SJCRH30 (cell line): ENCODE results near the gene EDIL3. TPM values are rescaled to one million over a fixed set of nuclear protein-coding genes. Genes with fewer than 3 reads are reported as not detected.

ENCODE experiments used
- DNase-seq, 2 experiments: peaks; one replicate each; pipeline ENCODE4 v3.0.0-alpha.2; 2015 to 2020
- H3K27ac ChIP-seq: fragments of 250-450 bp; sonication (Bioruptor Pico); 2 replicates; pipeline ENCODE4 v1.5.1; 2020; ENCODE audit warnings: mild to moderate bottlenecking, moderate library complexity
- H3K27me3 ChIP-seq: fragments of 250-450 bp; sonication (Bioruptor Pico); 2 replicates; pipeline ENCODE4 v1.5.1; 2020; ENCODE audit warnings: mild to moderate bottlenecking, moderate library complexity
- H3K36me3 ChIP-seq: fragments of 250-450 bp; sonication (Bioruptor Pico); 2 replicates; pipeline ENCODE4 v1.5.1; 2020; ENCODE audit warnings: mild to moderate bottlenecking, moderate library complexity
- H3K4me1 ChIP-seq: fragments of 250-450 bp; sonication (Bioruptor Pico); 2 replicates; pipeline ENCODE4 v1.5.1; 2020; ENCODE audit warnings: mild to moderate bottlenecking, moderate library complexity
- H3K4me3 ChIP-seq: fragments of 250-450 bp; sonication (Bioruptor Pico); 2 replicates; pipeline ENCODE4 v1.5.1; 2020; ENCODE audit warnings: mild to moderate bottlenecking, moderate library complexity
- H3K9me3 ChIP-seq: fragments of 250-450 bp; sonication (Bioruptor Pico); replicated peaks from 2 replicates; pipeline ENCODE4 v1.5.1; 2020; ENCODE audit warnings: mild to moderate bottlenecking, moderate library complexity
- total RNA-seq: library from RNA; depleted of rRNA; stranded (reverse); fragments of >200 nt; shearing (Covaris generic); gene quantifications from 2 replicates; pipeline ENCODE4 v1.2.3, GENCODE V29; 2014

EDIL3 gene
- total RNA-seq, 1 experiment from 2014 or later: 29.0 TPM

GRCh38 chr5:84383816-84384603 is 670 bp downstream of the EDIL3 start:
- no peaks in the 10 kb centered on the region for H3K9me3 ChIP-seq
- H3K36me3 ChIP-seq: no peaks in the 10 kb centered on the region
- DNase-seq: peak; percentile 53 to 62
- peak overlapping the region; percentile 81 for H3K4me3 ChIP-seq
- H3K4me1 ChIP-seq: peaks cover 3% of the 10 kb centered on the region
- H3K27me3 ChIP-seq: no peaks in the 10 kb centered on the region
- H3K27ac ChIP-seq: peak overlapping the region; percentile 87

- Histone ChIP-seq H3K27ac (peak overlapping the region; percentile 87), H3K4me3 (peak overlapping the region; percentile 81), H3K27me3 (no peaks in the 10 kb centered on the region), H3K9me3 (no peaks in the 10 kb centered on the region), H3K36me3 (no peaks in the 10 kb centered on the region), H3K4me1 (peaks cover 10% of the 10 kb centered on the region)
- DNase-seq: no peak
These were observed 1.3 kb downstream of the EDIL3 start for GRCh38 chr5:84383296-84383815.

- Histone ChIP-seq H3K27ac (peak overlapping the region; percentile 87), H3K9me3 (no peaks in the 10 kb centered on the region), H3K4me3 (peak overlapping the region; percentile 81), H3K36me3 (no peaks in the 10 kb centered on the region), H3K27me3 (no peaks in the 10 kb centered on the region), H3K4me1 (peaks cover 17% of the 10 kb centered on the region)
- peak; percentile 86 to 89 for DNase-seq
These were observed 2.1 kb downstream of the EDIL3 start for GRCh38 chr5:84382363-84383295.

- H3K27ac ChIP-seq: peak overlapping the region; percentile 87
- H3K4me3 ChIP-seq: peak overlapping the region; percentile 81
- no peaks in the 10 kb centered on the region for H3K9me3 ChIP-seq
- DNase-seq: peak; percentile 48 to 64
- H3K36me3 ChIP-seq: no peaks in the 10 kb centered on the region
- peaks cover 21% of the 10 kb centered on the region for H3K4me1 ChIP-seq
- H3K27me3 ChIP-seq: no peaks in the 10 kb centered on the region
These were observed 2.9 kb downstream of the EDIL3 start for GRCh38 chr5:84381502-84382362.

GRCh38 chr5:84379749-84380148 is 4.9 kb downstream of the EDIL3 start:
- Histone ChIP-seq H3K9me3 (no peaks in the 10 kb centered on the region), H3K4me1 (peaks cover 21% of the 10 kb centered on the region), H3K36me3 (no peaks in the 10 kb centered on the region), H3K27me3 (no peaks in the 10 kb centered on the region), H3K27ac (no peak overlapping the region), H3K4me3 (no peak overlapping the region)
- DNase-seq: no peak

GRCh38 chr5:84378961-84379360 is 5.7 kb downstream of the EDIL3 start:
- Histone ChIP-seq H3K27ac (no peak overlapping the region), H3K36me3 (no peaks in the 10 kb centered on the region), H3K27me3 (no peaks in the 10 kb centered on the region), H3K4me1 (peaks cover 21% of the 10 kb centered on the region), H3K4me3 (no peak overlapping the region), H3K9me3 (no peaks in the 10 kb centered on the region)
- no peak for DNase-seq

GRCh38 chr5:84378420-84378819 is 6.3 kb downstream of the EDIL3 start:
- H3K9me3 ChIP-seq: no peaks in the 10 kb centered on the region
- H3K27me3 ChIP-seq: no peaks in the 10 kb centered on the region
- H3K36me3 ChIP-seq: no peaks in the 10 kb centered on the region
- H3K4me1 ChIP-seq: peaks cover 21% of the 10 kb centered on the region
- no peak overlapping the region for H3K27ac ChIP-seq
- no peak overlapping the region for H3K4me3 ChIP-seq
- DNase-seq: peak in 1 of 2 experiments; percentile 27

GRCh38 chr5:84376346-84376745 is 8.3 kb downstream of the EDIL3 start:
- DNase-seq: no peak
- no peak overlapping the region for H3K4me3 ChIP-seq
- peaks cover 27% of the 10 kb centered on the region for H3K4me1 ChIP-seq
- H3K36me3 ChIP-seq: no peaks in the 10 kb centered on the region
- no peaks in the 10 kb centered on the region for H3K27me3 ChIP-seq
- H3K9me3 ChIP-seq: no peaks in the 10 kb centered on the region
- no peak overlapping the region for H3K27ac ChIP-seq

GRCh38 chr5:84374568-84374967 is 10.1 kb downstream of the EDIL3 start:
- Histone ChIP-seq H3K27ac (no peak overlapping the region), H3K4me1 (peaks cover 27% of the 10 kb centered on the region), H3K9me3 (no peaks in the 10 kb centered on the region), H3K4me3 (no peak overlapping the region), H3K36me3 (no peaks in the 10 kb centered on the region), H3K27me3 (no peaks in the 10 kb centered on the region)
- no peak for DNase-seq

GRCh38 chr5:84373506-84373905 is 11.2 kb downstream of the EDIL3 start:
- no peak overlapping the region for H3K27ac ChIP-seq
- no peak for DNase-seq
- H3K4me3 ChIP-seq: no peak overlapping the region
- no peaks in the 10 kb centered on the region for H3K27me3 ChIP-seq
- H3K9me3 ChIP-seq: no peaks in the 10 kb centered on the region
- no peaks in the 10 kb centered on the region for H3K36me3 ChIP-seq
- H3K4me1 ChIP-seq: peaks cover 18% of the 10 kb centered on the region

GRCh38 chr5:84372066-84372695 is 12.5 kb downstream of the EDIL3 start:
- Histone ChIP-seq H3K36me3 (no peaks in the 10 kb centered on the region), H3K9me3 (no peaks in the 10 kb centered on the region), H3K27me3 (no peaks in the 10 kb centered on the region), H3K27ac (peak overlapping the region; percentile 85), H3K4me3 (peak overlapping the region; percentile 42), H3K4me1 (peaks cover 6% of the 10 kb centered on the region)
- DNase-seq: peak; percentile 44 to 71

GRCh38 chr5:84370176-84370575 is 14.5 kb downstream of the EDIL3 start:
- Histone ChIP-seq H3K4me3 (no peak overlapping the region), H3K36me3 (no peaks in the 10 kb centered on the region), H3K27ac (no peak overlapping the region), H3K27me3 (no peaks in the 10 kb centered on the region), H3K4me1 (peaks cover 6% of the 10 kb centered on the region), H3K9me3 (no peaks in the 10 kb centered on the region)
- no peak for DNase-seq

- Histone ChIP-seq H3K27me3 (no peaks in the 10 kb centered on the region), H3K36me3 (no peaks in the 10 kb centered on the region), H3K27ac (no peak overlapping the region), H3K4me1 (no peaks in the 10 kb centered on the region), H3K4me3 (no peak overlapping the region), H3K9me3 (no peaks in the 10 kb centered on the region)
- no peak for DNase-seq
These were observed 20.6 kb downstream of the EDIL3 start for GRCh38 chr5:84364043-84364442.
